Raji (cell line): ENCODE measurements around the gene NAT8L.
A peak's percentile ranks its signal among the peaks of the same experiment; 100 is the strongest.

Experiments
- POLR2A ChIP-seq: IDR thresholded peaks from 2 replicates; pipeline ENCODE4 v1.6.1; 2011; ENCODE audit warnings: low read depth, low read length, control low read depth; ENCODE audit not compliant: insufficient read depth

Gene NAT8L

DNA sequence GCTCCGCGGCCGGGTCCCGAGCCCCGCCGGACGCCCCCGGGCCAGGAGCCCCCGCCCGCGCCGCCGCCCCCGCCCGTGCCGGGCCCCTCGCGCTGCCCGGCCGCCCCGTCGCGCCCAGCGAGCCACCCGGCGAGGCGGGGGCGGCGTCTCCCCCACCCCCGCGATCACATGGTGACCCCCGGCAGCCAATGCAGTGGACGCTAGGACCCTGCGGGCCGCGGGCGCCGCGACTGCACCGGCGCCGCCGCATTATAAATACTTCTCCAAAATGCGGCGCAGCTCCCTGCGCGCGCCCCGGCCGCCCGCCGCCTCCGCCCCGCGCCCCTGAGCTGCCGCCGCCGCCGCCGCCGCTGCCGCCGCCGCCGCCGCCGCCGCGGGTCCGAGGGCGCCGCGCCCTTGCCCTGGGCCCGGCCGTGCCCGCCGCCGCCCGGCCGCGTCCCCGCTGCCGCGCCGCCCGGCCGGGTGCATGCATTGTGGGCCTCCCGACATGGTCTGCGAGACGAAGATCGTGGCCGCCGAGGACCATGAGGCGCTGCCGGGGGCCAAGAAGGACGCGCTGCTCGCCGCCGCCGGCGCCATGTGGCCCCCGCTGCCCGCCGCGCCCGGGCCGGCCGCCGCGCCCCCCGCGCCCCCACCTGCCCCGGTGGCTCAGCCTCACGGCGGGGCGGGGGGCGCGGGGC is at the start of gene NAT8L:
Gene NAT8L, plus strand, starts transcription at position 282 of the 680 bp plus-strand sequence. Its CDS starts 185 bp downstream, at position 467.
- TF ChIP-seq POLR2A, result no peak

GRCh38 chr4:2009651-2010233 is 49.4 kb upstream of the NAT8L start:
- TF ChIP-seq POLR2A, result no peak

- TF ChIP-seq POLR2A, result no peak
Measured at GRCh38 chr4:2011583-2011982, 47.5 kb upstream of the NAT8L start.

DNA sequence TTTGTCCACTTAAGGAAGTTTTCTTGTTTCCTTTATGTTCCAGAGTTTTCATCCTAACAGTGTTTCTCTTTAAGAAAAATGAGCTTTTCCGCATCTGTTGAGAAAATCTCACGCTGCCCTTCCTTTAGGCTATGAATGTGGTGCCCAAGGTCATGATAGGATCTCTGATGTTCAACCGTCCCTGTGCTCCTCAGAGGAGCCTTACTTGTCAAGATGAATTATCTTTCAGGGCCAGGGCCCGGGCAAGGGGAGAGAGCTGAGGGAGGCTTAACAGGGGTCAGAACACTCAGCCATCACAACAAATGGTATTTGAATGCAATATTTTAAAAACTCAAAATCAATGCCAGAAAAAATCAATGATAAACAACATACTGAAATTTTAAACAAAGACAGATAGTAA is 44.1 kb upstream of the NAT8L start:
- TF ChIP-seq POLR2A, result no peak

- no peak for TF ChIP-seq POLR2A
Measured at GRCh38 chr4:2024683-2025082, 34.4 kb upstream of the NAT8L start.

DNA sequence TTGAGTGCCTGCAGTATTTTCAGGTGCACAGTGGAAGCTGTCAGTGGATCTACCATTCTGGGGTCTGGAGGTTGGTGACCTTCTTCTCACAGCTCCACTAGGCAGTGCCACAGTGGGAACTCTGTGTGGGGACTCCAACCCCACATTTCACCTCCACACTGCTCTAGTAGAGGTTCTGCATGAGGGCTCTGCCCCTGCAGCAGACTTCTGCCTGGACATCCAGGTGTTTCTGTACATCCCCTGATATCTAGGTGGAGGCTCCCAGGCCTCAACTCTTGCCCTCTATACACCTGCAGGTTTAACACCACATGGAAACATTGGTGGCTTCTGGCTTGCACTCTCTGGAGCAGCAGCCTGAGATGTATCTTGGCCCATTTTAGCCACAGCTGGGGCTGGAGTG is 33.3 kb upstream of the NAT8L start:
- no peak for TF ChIP-seq POLR2A

DNA sequence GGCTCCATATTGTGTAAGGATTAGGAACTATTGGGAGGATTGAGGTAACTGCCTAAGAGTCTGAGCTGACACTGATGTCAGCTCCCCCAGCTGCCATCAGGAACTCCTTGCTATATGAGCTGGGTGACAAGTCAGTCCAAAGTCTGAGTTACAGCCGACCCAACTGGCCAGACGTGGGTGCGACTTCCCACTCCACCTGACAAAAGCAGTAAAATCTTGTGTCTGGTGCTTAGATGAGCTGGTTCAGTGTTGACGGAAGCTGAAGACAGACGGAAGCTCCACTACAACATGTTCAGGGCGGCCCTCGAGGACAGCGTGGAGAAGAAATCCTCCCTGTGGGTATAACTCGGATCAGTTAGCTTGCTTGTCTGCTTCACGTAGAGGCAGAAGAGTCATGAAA is 22.8 kb upstream of the NAT8L start:
- TF ChIP-seq POLR2A, result no peak

DNA sequence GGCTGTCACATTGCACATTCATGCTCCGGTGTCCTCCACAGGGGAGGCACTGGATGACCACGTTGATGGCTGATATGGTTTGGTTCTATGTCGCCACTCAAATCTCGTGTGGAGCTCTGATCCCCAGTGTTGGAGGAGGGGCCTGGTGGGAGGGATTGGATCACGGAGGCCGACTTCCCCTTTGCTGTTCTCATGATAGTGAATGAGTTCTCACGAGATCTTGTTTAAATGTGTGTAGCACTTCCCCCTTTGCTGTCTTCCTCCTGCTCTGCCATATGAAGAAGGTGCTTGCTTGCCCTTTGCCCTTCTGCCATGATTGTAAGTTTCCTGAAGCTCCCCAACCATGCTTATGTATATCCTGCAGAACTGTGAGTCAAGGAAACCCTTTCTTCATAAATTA is 22.3 kb upstream of the NAT8L start:
- TF ChIP-seq POLR2A, result no peak

- no peak for TF ChIP-seq POLR2A
Measured at GRCh38 chr4:2040391-2041238, 18.5 kb upstream of the NAT8L start.

- peak; percentile 57 for TF ChIP-seq POLR2A
Measured at GRCh38 chr4:2041239-2042130, 17.6 kb upstream of the NAT8L start.

DNA sequence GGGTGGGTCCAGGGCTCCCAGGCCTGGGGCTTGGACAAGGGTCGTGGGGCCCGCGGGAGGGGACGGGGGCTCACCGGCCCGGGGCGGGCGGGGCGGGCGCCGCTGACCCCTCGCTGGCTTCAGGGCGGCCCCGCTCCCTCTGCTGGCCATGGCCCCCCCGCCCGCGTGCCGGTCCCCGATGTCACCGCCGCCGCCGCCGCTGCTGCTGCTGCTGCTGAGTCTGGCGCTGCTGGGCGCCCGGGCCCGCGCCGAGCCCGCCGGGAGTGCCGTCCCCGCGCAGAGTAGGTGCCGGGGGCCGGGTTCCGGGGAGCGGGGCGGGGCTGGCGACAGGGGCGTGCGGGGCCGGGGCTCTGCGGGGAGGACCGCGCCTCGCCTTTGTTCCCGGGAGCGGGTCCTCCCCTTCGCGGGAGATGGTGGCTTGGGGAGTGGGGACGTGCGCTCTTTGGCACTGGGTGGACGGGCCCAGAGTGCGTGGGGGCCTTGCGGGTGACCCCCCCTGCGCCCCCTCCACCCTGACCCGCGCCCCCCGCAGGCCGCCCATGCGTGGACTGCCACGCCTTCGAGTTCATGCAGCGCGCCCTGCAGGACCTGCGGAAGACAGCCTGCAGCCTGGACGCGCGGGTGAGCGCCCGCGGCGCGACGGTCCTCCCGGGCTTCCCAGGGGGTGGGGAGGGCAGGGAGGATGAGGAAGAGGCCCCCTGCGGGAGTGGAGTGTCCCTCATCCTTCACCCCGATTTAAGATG is 16.8 kb upstream of the NAT8L start:
- TF ChIP-seq POLR2A, result no peak

- TF ChIP-seq POLR2A, result no peak
Measured at GRCh38 chr4:2042947-2043395, 16.2 kb upstream of the NAT8L start.

DNA sequence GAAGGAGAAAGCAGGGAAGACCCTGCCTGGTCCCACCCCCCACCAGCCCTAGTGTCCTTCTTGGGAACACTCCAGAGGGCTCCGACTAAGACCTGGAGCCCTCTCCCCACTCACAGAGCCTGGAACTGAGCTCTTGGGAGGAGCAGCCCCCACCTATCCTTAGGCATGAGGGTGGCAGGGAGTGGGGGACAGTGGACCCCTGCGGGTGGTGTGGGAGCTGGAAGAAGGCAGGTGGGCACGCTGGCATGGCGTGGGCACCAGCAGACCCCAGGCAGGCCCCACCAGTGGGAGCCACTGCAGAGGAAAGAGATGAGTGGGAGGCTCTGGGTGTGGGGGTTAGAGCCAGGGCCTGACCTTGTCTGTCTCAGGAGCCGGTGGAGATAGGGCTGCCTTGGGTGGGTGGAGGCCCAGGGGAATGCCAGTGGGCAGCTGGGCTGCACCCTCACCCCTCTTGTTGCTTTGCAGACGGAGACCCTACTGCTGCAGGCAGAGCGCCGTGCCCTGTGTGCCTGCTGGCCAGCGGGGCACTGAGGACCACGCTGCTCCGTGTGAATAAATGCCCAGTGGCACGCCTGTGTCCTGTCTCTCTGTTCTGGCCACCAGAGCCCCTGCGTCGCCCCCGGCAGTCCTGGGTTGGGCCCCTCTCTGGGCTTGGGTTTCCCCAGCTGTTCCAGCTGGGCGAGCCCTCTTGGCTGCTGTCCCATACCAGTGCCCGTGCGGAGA is 15.6 kb upstream of the NAT8L start:
- TF ChIP-seq POLR2A, result no peak

DNA sequence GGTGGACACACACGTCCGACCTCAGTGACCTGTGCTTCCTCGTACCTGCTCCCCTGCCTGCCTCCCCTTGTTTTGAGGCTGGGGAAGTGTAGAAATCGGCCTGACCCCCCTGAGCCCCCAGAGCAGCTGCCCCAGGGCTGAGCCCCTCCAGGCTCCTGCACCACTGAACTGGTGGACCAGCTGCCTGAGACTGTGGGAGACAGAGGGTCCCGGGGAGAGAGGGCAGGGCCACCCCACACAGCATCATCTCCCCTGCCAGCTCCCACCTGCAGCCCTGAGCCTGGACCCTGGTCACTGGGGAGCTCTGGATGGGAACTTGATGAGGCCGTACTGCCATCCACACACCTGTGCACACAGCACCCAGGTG is 15.0 kb upstream of the NAT8L start:
- no peak for TF ChIP-seq POLR2A
